CD4-positive, CD25-positive, alpha-beta regulatory T cell (primary cell): Measurements from ENCODE around the gene HDAC10. TPM values are rescaled to one million over a fixed set of nuclear protein-coding genes. Genes with fewer than 3 reads are reported as not detected.

Source experiments
- ATAC-seq, 2 donors: fragments of 150-1000 bp; cut with Tn5 transposase; one replicate each; pipeline ENCODE4 v1.10.0; 2021; ENCODE audit warnings: low read depth in 2 of 2, moderate number of reproducible peaks in 2 of 2, moderate library complexity in 1 of 2
- DNase-seq, 3 donors: peaks; one replicate each; pipeline versions ENCODE4 v3.0.0 to v3.0.0-alpha.2; 2012 to 2022; ENCODE audit warnings: mixed read lengths in 1 of 3
- H3K27ac ChIP-seq: one replicate; pipeline ENCODE4 v1.7.0; 2013; ENCODE audit warnings: mild to moderate bottlenecking, low read length; ENCODE audit not compliant: insufficient read depth, poor library complexity, severe bottlenecking
- H3K27me3 ChIP-seq: one replicate; pipeline ENCODE4 v1.7.0; 2013; ENCODE audit warnings: low read length; ENCODE audit not compliant: control insufficient read depth, insufficient read depth
- H3K36me3 ChIP-seq: one replicate; pipeline ENCODE4 v1.7.0; 2013; ENCODE audit warnings: mild to moderate bottlenecking, low read length, moderate library complexity; ENCODE audit not compliant: control insufficient read depth, insufficient read depth
- H3K4me1 ChIP-seq: 2 replicates; pipeline ENCODE4 v1.7.0; 2013; ENCODE audit warnings: mild to moderate bottlenecking, low read length; ENCODE audit not compliant: insufficient read depth, control insufficient read depth, poor library complexity, severe bottlenecking
- H3K4me3 ChIP-seq: one replicate; pipeline ENCODE4 v1.7.0; 2013; ENCODE audit warnings: low read depth, mild to moderate bottlenecking, low read length, moderate library complexity
- H3K9me3 ChIP-seq, 2 experiments: 1 replicate in 1 of 2; 2 replicates in 1 of 2; pipeline ENCODE4 v1.7.0; 2013; ENCODE audit warnings: low read length in 2 of 2, mild to moderate bottlenecking in 1 of 2, moderate library complexity in 1 of 2; ENCODE audit not compliant: control insufficient read depth in 2 of 2
- H3K27ac Mint-ChIP-seq, 3 donors: one replicate each; pipeline ENCODE4 v1.8.0; 2020 to 2022; ENCODE audit warnings: mild to moderate bottlenecking in 3 of 3, mixed read lengths in 3 of 3, moderate library complexity in 2 of 3
- H3K27me3 Mint-ChIP-seq: one replicate; pipeline ENCODE4 v1.8.0; 2022; ENCODE audit warnings: mild to moderate bottlenecking, mixed read lengths
- H3K36me3 Mint-ChIP-seq: one replicate; pipeline ENCODE4 v1.8.0; 2020; ENCODE audit warnings: mixed read lengths
- H3K4me1 Mint-ChIP-seq, 4 donors: one replicate each; pipeline ENCODE4 v1.8.0; 2020 to 2022; ENCODE audit warnings: mixed read lengths in 4 of 4, mild to moderate bottlenecking in 1 of 4
- H3K4me3 Mint-ChIP-seq, 4 donors: one replicate each; pipeline ENCODE4 v1.8.0; 2020 to 2022; ENCODE audit warnings: mild to moderate bottlenecking in 4 of 4, mixed read lengths in 4 of 4, moderate library complexity in 3 of 4
- H3K9me3 Mint-ChIP-seq, 7 donors: one replicate each; pipeline ENCODE4 v1.8.0; 2020 to 2022; ENCODE audit warnings: mixed read lengths in 7 of 7, mild to moderate bottlenecking in 3 of 7, moderate library complexity in 2 of 7
- polyA plus RNA-seq, 4 donors: library from polyadenylated mRNA; unstranded; fragments of 300-500 nt; fragmentation: Illumina TruSeq; gene quantifications; one replicate each; pipeline ENCODE4 v1.2.3, GENCODE V29; 2021
- total RNA-seq: library from RNA; stranded (reverse); gene quantifications from one replicate; pipeline ENCODE4 v1.2.3, GENCODE V29; 2022

The HDAC10 gene
- total and polyA plus RNA-seq, 5 donors from 2014 or later: 6.0 to 125 (median 7.5) TPM

DNA sequence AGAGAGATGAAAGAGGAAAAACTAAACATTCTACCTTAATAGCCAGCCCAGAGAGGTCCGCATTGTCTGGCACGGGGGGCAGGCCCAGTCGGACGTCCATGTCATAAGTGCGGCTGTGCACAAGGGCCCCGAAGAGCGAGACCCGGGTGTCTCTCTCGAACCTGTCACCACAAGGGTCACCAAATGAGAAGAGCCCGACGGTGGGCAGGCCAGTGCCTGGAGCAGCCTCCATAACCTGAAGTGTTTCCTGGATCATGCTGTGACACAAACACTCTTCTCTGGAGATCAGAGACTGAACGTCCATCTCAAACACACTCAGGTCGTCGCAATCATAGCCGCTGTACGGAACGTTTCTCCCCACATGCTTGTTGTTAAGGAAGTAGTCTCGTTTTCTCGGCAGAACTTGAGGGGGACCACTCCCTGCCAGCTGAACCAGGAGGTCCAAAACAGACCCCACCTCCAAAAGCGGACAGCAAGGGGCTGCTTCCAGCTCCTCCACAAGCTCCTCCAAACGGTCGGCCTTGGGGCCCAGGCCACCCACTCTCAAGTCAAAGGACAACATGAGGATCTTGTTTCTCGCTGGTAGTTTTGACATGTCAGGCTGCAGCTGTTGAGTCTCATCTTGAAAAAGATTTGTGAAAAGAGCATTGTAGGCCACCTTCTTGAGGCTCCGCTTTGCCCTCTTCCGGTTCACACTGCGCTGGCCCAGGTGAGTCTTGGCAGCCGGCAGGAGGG is 7.2 kb downstream of the HDAC10 start:
- no peak for DNase-seq
- Mint-ChIP-seq H3K4me3 (peak overlapping the region; percentile 91 to 100 (median 98)), H3K27me3 (no peaks in the 10 kb centered on the region), H3K4me1 (peaks cover 10 to 59% (median 31%) of the 10 kb centered on the region in 4 donors), H3K36me3 (peaks cover 3% of the 10 kb centered on the region), H3K27ac (peak overlapping the region; percentile 93 to 100 (median 96)), H3K9me3 (no peaks in the 10 kb centered on the region)
- Histone ChIP-seq H3K36me3 (peaks cover 15% of the 10 kb centered on the region), H3K9me3 (no peaks in the 10 kb centered on the region), H3K27me3 (no peaks in the 10 kb centered on the region), H3K27ac (peak overlapping the region; percentile 96), H3K4me3 (peak overlapping the region; percentile 87), H3K4me1 (peaks cover 65% of the 10 kb centered on the region)
- peak; percentile 36 to 51 for ATAC-seq

DNA sequence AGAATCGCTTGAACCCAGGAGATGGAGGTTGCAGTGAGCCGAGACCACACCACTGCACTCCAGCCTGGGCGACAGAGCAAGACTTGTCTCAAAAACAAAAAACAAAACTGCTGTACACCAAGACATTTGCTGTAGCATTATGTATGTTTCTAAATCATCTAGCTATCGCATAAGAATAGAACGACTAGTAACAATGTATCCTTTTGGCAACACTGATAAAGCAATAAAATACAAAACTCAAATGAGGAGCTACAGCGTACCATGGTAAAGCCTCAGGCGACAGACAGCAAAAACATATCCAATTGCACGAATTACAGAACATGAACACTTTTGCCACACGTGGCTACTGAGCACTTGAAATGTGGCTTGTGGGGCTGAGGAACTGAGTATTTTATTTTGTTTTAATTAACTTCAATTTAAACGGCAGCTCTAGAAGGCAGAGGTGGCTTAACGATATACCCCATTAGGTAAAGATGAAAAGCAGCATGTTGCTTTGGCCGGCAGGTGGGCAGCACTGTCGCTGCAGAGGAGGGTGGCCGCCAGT is 8.6 kb downstream of the HDAC10 start:
- Mint-ChIP-seq H3K36me3 (peaks cover 3% of the 10 kb centered on the region), H3K4me3 (peak overlapping the region; percentile 91 to 100 (median 98)), H3K27ac (peak overlapping the region in 2 of 3 donors; percentile 69 to 93), H3K4me1 (peaks cover 10 to 64% (median 30%) of the 10 kb centered on the region in 4 donors), H3K27me3 (no peaks in the 10 kb centered on the region), H3K9me3 (no peaks in the 10 kb centered on the region)
- H3K9me3 ChIP-seq: no peaks in the 10 kb centered on the region
- DNase-seq (no peak), ATAC-seq (no peak)
- peaks cover 17% of the 10 kb centered on the region for H3K36me3 ChIP-seq
- no peak overlapping the region for H3K27ac ChIP-seq
- H3K4me1 ChIP-seq: peaks cover 52% of the 10 kb centered on the region
- H3K27me3 ChIP-seq: no peaks in the 10 kb centered on the region
- peak overlapping the region; percentile 77 for H3K4me3 ChIP-seq

DNA sequence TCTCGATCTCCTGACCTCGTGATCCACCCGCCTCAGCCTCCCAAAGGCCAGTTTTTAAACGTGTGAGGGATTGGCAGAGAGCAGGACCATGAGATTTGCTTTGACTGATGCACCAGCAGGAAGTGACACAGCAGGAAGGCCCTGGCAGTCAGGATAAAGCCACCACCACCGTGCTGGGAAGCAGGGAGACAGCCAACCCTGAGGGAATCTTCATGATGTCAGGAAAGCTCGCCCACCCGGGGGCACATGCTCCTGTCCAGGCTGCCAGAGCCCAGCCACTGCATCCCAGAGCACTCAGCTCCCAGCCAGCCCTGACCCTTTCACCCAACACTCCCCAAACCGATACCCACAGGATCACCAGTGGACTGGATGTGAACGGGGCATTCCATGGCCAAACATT is 12.3 kb downstream of the HDAC10 start:
- Histone ChIP-seq H3K36me3 (peaks cover 26% of the 10 kb centered on the region), H3K27me3 (no peaks in the 10 kb centered on the region), H3K27ac (no peak overlapping the region), H3K4me1 (peaks cover 31% of the 10 kb centered on the region), H3K4me3 (no peak overlapping the region), H3K9me3 (no peaks in the 10 kb centered on the region)
- H3K27ac Mint-ChIP-seq: no peak overlapping the region
- H3K36me3 Mint-ChIP-seq: peaks cover 3% of the 10 kb centered on the region
- H3K27me3 Mint-ChIP-seq: no peaks in the 10 kb centered on the region
- ATAC-seq (no peak), DNase-seq (no peak)
- no peaks in the 10 kb centered on the region for H3K9me3 Mint-ChIP-seq
- peaks cover 10 to 63% (median 24%) of the 10 kb centered on the region in 4 donors for H3K4me1 Mint-ChIP-seq
- H3K4me3 Mint-ChIP-seq: peak overlapping the region in 1 of 4 donors; percentile 54

DNA sequence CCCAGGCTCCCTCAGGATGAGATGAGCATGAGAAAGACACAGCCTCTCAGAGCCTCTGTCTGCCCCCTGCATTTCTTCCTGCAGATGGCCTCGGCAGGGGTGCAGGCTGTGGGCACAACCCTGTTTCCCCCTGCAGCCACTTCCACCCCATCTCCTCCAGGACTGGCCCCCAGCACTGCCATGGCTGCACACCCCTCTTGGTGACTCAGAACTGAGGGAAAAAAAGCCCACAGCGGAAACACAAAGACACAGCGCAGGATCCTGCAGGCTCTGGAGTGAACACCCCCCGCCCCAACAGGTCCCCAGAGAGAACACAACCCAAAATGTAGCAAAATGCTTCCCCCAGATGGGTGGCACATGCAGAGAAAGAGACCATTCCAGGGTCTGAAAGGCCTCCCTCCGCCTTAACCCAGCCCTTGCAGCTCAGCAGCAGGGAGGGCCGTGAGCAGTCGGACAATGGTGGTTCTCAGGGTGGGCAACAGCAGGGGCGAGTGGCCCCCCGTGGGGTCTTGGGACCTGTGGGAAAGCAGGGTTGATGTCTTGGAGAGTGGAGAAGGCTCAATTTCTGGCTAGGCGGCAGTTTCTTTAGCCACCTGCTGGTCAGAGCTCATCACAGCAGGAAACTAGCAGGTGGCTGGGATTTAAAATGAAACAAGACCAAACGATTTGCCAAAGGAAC is 14.2 kb downstream of the HDAC10 start:
- Mint-ChIP-seq H3K27me3 (no peaks in the 10 kb centered on the region), H3K27ac (no peak overlapping the region), H3K9me3 (no peaks in the 10 kb centered on the region), H3K36me3 (peaks cover 7% of the 10 kb centered on the region), H3K4me1 (peaks cover 6 to 49% (median 17%) of the 10 kb centered on the region in 4 donors), H3K4me3 (no peak overlapping the region)
- ATAC-seq: no peak
- Histone ChIP-seq H3K27ac (no peak overlapping the region), H3K27me3 (no peaks in the 10 kb centered on the region), H3K4me3 (no peak overlapping the region), H3K4me1 (peaks cover 12% of the 10 kb centered on the region), H3K36me3 (peaks cover 39% of the 10 kb centered on the region), H3K9me3 (no peaks in the 10 kb centered on the region)
- DNase-seq: peak in 1 of 3 donors; percentile 42

DNA sequence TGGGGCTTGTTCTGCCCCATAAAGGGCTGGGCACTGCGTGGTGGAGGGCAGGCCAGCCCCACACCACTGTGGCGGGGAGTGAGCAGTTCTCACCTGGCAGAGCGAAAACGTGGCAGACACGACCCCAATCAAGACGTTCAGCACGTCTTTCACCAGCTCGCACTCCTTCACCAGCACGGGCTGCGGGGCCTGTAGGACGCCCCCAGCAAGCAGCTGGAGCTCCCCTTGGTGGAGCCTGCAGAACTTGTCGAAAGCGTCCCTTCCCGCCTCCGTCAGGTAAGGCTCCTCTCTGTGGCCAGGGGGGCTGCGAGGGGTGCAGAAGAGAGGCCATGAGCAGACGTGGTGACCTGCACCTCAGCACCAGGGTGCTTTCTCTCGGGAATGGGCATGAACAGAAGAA is 17.8 kb downstream of the HDAC10 start:
- peaks cover 15% of the 10 kb centered on the region for H3K36me3 Mint-ChIP-seq
- DNase-seq: no peak
- peaks cover 41% of the 10 kb centered on the region for H3K36me3 ChIP-seq
- no peaks in the 10 kb centered on the region for H3K9me3 ChIP-seq
- no peak overlapping the region for H3K27ac ChIP-seq
- H3K4me1 Mint-ChIP-seq: peaks cover 0 to 26% (median 6%) of the 10 kb centered on the region in 4 donors
- H3K9me3 Mint-ChIP-seq: no peaks in the 10 kb centered on the region
- H3K4me1 ChIP-seq: no peaks in the 10 kb centered on the region
- H3K4me3 ChIP-seq: no peak overlapping the region
- no peak overlapping the region for H3K27ac Mint-ChIP-seq
- H3K27me3 Mint-ChIP-seq: no peaks in the 10 kb centered on the region
- no peak overlapping the region for H3K4me3 Mint-ChIP-seq
- no peaks in the 10 kb centered on the region for H3K27me3 ChIP-seq
- ATAC-seq: no peak

DNA sequence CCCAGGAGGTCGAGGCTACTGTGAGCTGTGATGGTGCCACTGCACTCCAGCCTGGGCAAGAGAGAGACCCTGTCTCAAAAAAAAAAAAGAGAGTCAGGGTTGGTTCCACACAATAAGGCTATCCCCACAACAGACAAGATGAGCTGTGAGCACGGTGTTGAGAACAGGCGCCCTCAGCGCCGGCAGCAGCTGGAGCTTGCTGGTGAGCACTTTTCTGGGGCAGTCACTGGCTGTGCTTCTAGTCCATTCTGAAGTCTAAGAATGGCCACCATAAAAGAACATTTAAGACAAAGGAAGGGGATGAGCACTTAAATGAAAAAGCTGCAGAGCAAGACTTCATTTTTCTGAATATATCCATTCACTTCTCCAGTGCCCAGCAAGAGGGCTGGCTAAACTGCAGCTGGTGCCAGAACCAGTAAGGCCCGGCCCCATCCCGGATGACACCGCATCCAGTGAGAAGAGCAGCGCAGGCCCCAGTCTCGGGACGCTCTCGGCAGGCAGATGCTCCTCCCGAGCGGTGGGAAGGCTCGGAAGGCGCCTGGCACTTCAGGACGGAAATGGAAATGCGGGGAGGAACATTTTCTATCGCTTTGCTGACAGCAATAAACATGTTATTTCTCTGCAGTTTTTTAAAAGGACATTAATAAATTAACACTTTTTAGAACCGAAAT is 18.4 kb downstream of the HDAC10 start:
- Histone ChIP-seq H3K27me3 (no peaks in the 10 kb centered on the region), H3K4me3 (no peak overlapping the region), H3K4me1 (no peaks in the 10 kb centered on the region), H3K36me3 (peaks cover 44% of the 10 kb centered on the region), H3K27ac (no peak overlapping the region), H3K9me3 (no peaks in the 10 kb centered on the region)
- Mint-ChIP-seq H3K4me1 (peaks cover 0 to 21% (median 4%) of the 10 kb centered on the region in 4 donors), H3K36me3 (peaks cover 15% of the 10 kb centered on the region), H3K9me3 (no peaks in the 10 kb centered on the region), H3K4me3 (no peak overlapping the region), H3K27me3 (no peaks in the 10 kb centered on the region), H3K27ac (no peak overlapping the region)
- ATAC-seq (no peak), DNase-seq (no peak)

DNA sequence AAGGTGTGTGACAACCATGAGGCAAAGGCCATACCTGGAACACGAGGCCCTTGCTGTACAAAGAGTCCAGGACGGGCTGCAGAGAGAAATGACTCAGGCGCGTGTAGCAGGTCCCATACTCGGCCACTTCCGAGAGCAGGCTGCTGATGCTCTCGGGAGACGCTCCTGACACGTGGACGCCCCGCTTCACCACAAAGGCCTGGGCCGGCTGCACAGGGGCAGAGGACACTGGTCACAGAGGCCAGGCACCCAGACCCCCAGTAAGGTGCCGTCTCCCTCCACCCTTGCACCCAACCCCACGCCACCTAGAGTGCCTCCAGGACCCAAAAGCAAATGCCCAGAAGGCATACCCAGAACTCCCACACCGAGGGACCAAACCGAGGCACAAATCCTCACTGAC is 21.7 kb downstream of the HDAC10 start:
- Histone ChIP-seq H3K36me3 (peaks cover 47% of the 10 kb centered on the region), H3K27ac (no peak overlapping the region)
- no peak for ATAC-seq

More for the DNA sequence above, 21.7 kb downstream of the HDAC10 start:
- no peak for DNase-seq
- H3K27me3 Mint-ChIP-seq: no peaks in the 10 kb centered on the region
- H3K9me3 ChIP-seq: no peaks in the 10 kb centered on the region
- H3K27me3 ChIP-seq: no peaks in the 10 kb centered on the region
- H3K36me3 Mint-ChIP-seq: peaks cover 15% of the 10 kb centered on the region
- peaks cover 0 to 10% (median 0%) of the 10 kb centered on the region in 4 donors for H3K4me1 Mint-ChIP-seq
- no peak overlapping the region for H3K4me3 ChIP-seq
- no peaks in the 10 kb centered on the region for H3K9me3 Mint-ChIP-seq
- no peaks in the 10 kb centered on the region for H3K4me1 ChIP-seq
- no peak overlapping the region for H3K4me3 Mint-ChIP-seq
- peak overlapping the region in 1 of 3 donors; percentile 86 for H3K27ac Mint-ChIP-seq
